Neural cell (in vitro differentiated cells): ENCODE data around the gene ONECUT2. TPM values are rescaled to one million over a fixed set of nuclear protein-coding genes. Genes with fewer than 3 reads are reported as not detected.
A peak's percentile ranks its signal among the peaks of the same experiment; 100 is the strongest.

Experiments used
- H2AFZ ChIP-seq: fragments of 200-600, 300-800 bp; sonication (generic), shearing (Covaris generic); 2 replicates; pipeline ENCODE4 v1.6.0; 2014; ENCODE audit warnings: low read depth, mild to moderate bottlenecking, antibody characterized with exemption, low read length, moderate library complexity
- H3F3A ChIP-seq: fragments of 200-600 bp; shearing (Covaris generic); 2 replicates; pipeline ENCODE4 v1.6.1; 2016; ENCODE audit warnings: mild to moderate bottlenecking, moderate library complexity, mixed read lengths, antibody characterized with exemption, low read length; ENCODE audit not compliant: insufficient read depth, poor library complexity, severe bottlenecking
- H3K27ac ChIP-seq: fragments of 200-600, 300-800 bp; sonication (generic), shearing (Covaris generic); 2 replicates; pipeline ENCODE4 v1.5.1; 2014; ENCODE audit warnings: mild to moderate bottlenecking, low read length, moderate library complexity
- H3K27me3 ChIP-seq: fragments of 300-800, 200-600 bp; sonication (generic), shearing (Covaris generic); 2 replicates; pipeline ENCODE4 v1.6.0; 2014; ENCODE audit warnings: mild to moderate bottlenecking, low read depth, low read length, moderate library complexity; ENCODE audit not compliant: insufficient read depth
- H3K36me3 ChIP-seq: fragments of 300-800, 200-600 bp; sonication (generic), shearing (Covaris generic); 2 replicates; pipeline ENCODE4 v1.5.1; 2014; ENCODE audit warnings: mild to moderate bottlenecking, antibody characterized with exemption, low read length, moderate library complexity; ENCODE audit not compliant: insufficient read depth
- H3K4me2 ChIP-seq: fragments of 300-800, 200-600 bp; sonication (generic), shearing (Covaris generic); 2 replicates; pipeline ENCODE4 v1.6.0; 2014; ENCODE audit warnings: mild to moderate bottlenecking, low read length
- H3K4me3 ChIP-seq: fragments of 300-800, 200-600 bp; sonication (generic), shearing (Covaris generic); 2 replicates; pipeline ENCODE4 v1.5.1; 2014; ENCODE audit warnings: mild to moderate bottlenecking, low read length, moderate library complexity
- H3K79me2 ChIP-seq: fragments of 200-600 bp; shearing (Covaris generic); replicated peaks from 2 replicates; pipeline ENCODE4 v1.6.0; 2014; ENCODE audit warnings: mild to moderate bottlenecking, low read length, moderate library complexity; ENCODE audit not compliant: insufficient read depth
- H3K9ac ChIP-seq: fragments of 300-800, 200-600 bp; sonication (generic), shearing (Covaris generic); 2 replicates; pipeline ENCODE4 v1.6.1; 2016; ENCODE audit warnings: mild to moderate bottlenecking, low read length, mixed read lengths
- H3K9me2 ChIP-seq: fragments of 200-600 bp; shearing (Covaris generic); 2 replicates; pipeline ENCODE4 v1.6.1; 2016; ENCODE audit warnings: mild to moderate bottlenecking, low read length, mixed read lengths; ENCODE audit not compliant: insufficient read depth
- H3K9me3 ChIP-seq: fragments of 200-600, 300-800 bp; sonication (generic), shearing (Covaris generic); 2 replicates; pipeline ENCODE4 v1.6.1; 2016; ENCODE audit warnings: mild to moderate bottlenecking, mixed run types, low read length, moderate library complexity, mixed read lengths
- H4K20me1 ChIP-seq: fragments of 200-600 bp; shearing (Covaris generic); 2 replicates; pipeline ENCODE4 v1.6.1; 2016; ENCODE audit warnings: mild to moderate bottlenecking, mixed run types; ENCODE audit not compliant: insufficient read depth
- EP300 ChIP-seq: fragments of 450-650 bp; conservative IDR thresholded peaks from 2 replicates; pipeline ENCODE4 v1.6.1; 2014; ENCODE audit warnings: antibody characterized with exemption, mild to moderate bottlenecking, moderate library complexity; ENCODE audit not compliant: poor library complexity, severe bottlenecking
- EZH2 ChIP-seq: fragments of 200-600, 300-800 bp; shearing (Covaris generic), sonication (generic); IDR thresholded peaks from 2 replicates; pipeline ENCODE4 v1.6.1; 2014; ENCODE audit warnings: antibody characterized with exemption, low read length, borderline replicate concordance, mild to moderate bottlenecking; ENCODE audit not compliant: insufficient read depth, poor library complexity, severe bottlenecking
- MXI1 ChIP-seq: fragments of 450-650 bp; conservative IDR thresholded peaks from 2 replicates; pipeline ENCODE4 v1.6.1; 2014; ENCODE audit warnings: antibody characterized with exemption, mild to moderate bottlenecking; ENCODE audit not compliant: poor library complexity, severe bottlenecking
- POLR2AphosphoS5 ChIP-seq: IDR thresholded peaks from 2 replicates; pipeline ENCODE4 v1.6.1; 2012
- RAD21 ChIP-seq: fragments of 450-650 bp; conservative IDR thresholded peaks from 2 replicates; pipeline ENCODE4 v1.6.1; 2014; ENCODE audit warnings: antibody characterized with exemption, mild to moderate bottlenecking, moderate library complexity
- SMC3 ChIP-seq: fragments of 450-650 bp; conservative IDR thresholded peaks from 2 replicates; pipeline ENCODE4 v1.6.1; 2014; ENCODE audit warnings: antibody characterized with exemption, mild to moderate bottlenecking, moderate library complexity; ENCODE audit not compliant: poor library complexity
- TAF1 ChIP-seq: IDR thresholded peaks from 2 replicates; pipeline ENCODE4 v1.6.1; 2012; ENCODE audit warnings: low read depth
- polyA plus RNA-seq: library from polyadenylated mRNA; depleted of rRNA; stranded (reverse); fragments of >200 nt; gene quantifications from 2 replicates; pipeline ENCODE4 v1.2.3, GENCODE V29; 2014
- TF ChIP-seq, protein P1 (sequence below): fragments of 450-650 bp; IDR thresholded peaks from 2 replicates; pipeline ENCODE4 v1.5.1; 2014; ENCODE audit warnings: antibody characterized with exemption, mild to moderate bottlenecking, moderate library complexity; ENCODE audit not compliant: poor library complexity, severe bottlenecking

Gene ONECUT2
- polyA plus RNA-seq, 1 donor from 2014 or later = 4.3 TPM

DNA sequence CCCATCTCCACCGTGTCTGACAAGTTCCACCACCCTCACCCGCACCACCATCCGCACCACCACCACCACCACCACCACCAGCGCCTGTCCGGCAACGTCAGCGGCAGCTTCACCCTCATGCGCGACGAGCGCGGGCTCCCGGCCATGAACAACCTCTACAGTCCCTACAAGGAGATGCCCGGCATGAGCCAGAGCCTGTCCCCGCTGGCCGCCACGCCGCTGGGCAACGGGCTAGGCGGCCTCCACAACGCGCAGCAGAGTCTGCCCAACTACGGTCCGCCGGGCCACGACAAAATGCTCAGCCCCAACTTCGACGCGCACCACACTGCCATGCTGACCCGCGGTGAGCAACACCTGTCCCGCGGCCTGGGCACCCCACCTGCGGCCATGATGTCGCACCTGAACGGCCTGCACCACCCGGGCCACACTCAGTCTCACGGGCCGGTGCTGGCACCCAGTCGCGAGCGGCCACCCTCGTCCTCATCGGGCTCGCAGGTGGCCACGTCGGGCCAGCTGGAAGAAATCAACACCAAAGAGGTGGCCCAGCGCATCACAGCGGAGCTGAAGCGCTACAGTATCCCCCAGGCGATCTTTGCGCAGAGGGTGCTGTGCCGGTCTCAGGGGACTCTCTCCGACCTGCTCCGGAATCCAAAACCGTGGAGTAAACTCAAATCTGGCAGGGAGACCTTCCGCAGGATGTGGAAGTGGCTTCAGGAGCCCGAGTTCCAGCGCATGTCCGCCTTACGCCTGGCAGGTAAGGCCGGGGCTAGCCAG lies 1.2 kb downstream of the ONECUT2 start:
- Histone ChIP-seq H3K27me3 (peaks cover 76% of the 10 kb centered on the region), H3K9me3 (no peaks in the 10 kb centered on the region), H3K4me3 (peak overlapping the region; percentile 81), H3K9me2 (no peaks in the 10 kb centered on the region), H3K79me2 (peaks cover 1% of the 10 kb centered on the region), H3K4me2 (peak overlapping the region; percentile 92), H3K9ac (peak overlapping the region; percentile 95), H2AFZ (no peak overlapping the region), H3K36me3 (no peaks in the 10 kb centered on the region), H3F3A (peaks cover 4% of the 10 kb centered on the region), H4K20me1 (peaks cover 10% of the 10 kb centered on the region), H3K27ac (peak overlapping the region; percentile 86)
- TF ChIP-seq POLR2AphosphoS5 = peak; percentile 0
- TF ChIP-seq EZH2 = no peak

DNA sequence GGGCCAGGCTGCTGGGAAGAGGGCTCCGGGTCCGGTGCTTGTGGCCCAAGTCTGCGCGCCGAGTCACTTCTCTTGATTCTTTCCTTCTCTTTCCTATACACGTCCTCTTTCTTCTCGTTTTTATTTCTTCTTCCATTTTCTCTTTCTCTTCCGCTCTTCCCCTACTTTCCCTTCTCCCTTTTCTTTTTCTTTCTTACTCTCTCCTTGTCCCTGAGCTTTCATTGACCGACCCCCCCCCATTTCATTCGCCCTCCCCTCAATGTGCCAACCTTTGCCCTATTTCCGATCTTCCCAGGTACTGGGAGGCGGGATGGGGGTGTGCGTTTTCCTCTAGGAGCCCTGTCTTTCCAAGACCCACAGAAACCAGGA lies 1.8 kb downstream of the ONECUT2 start:
- no peaks in the 10 kb centered on the region for H3K9me3 ChIP-seq
- H3K9me2 ChIP-seq = no peaks in the 10 kb centered on the region
- H3F3A ChIP-seq = peaks cover 4% of the 10 kb centered on the region
- peaks cover 10% of the 10 kb centered on the region for H4K20me1 ChIP-seq
- H3K27me3 ChIP-seq = peaks cover 76% of the 10 kb centered on the region
- TF ChIP-seq, protein P1, sequence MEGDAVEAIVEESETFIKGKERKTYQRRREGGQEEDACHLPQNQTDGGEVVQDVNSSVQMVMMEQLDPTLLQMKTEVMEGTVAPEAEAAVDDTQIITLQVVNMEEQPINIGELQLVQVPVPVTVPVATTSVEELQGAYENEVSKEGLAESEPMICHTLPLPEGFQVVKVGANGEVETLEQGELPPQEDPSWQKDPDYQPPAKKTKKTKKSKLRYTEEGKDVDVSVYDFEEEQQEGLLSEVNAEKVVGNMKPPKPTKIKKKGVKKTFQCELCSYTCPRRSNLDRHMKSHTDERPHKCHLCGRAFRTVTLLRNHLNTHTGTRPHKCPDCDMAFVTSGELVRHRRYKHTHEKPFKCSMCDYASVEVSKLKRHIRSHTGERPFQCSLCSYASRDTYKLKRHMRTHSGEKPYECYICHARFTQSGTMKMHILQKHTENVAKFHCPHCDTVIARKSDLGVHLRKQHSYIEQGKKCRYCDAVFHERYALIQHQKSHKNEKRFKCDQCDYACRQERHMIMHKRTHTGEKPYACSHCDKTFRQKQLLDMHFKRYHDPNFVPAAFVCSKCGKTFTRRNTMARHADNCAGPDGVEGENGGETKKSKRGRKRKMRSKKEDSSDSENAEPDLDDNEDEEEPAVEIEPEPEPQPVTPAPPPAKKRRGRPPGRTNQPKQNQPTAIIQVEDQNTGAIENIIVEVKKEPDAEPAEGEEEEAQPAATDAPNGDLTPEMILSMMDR = no peak
- peaks cover 7% of the 10 kb centered on the region for H3K79me2 ChIP-seq
- H3K4me2 ChIP-seq = peak overlapping the region; percentile 92
- H3K27ac ChIP-seq = peak overlapping the region; percentile 86
- peak overlapping the region; percentile 95 for H3K9ac ChIP-seq
- H3K36me3 ChIP-seq = no peaks in the 10 kb centered on the region
- H3K4me3 ChIP-seq = peak overlapping the region; percentile 81
- peak overlapping the region; percentile 59 for H2AFZ ChIP-seq

DNA sequence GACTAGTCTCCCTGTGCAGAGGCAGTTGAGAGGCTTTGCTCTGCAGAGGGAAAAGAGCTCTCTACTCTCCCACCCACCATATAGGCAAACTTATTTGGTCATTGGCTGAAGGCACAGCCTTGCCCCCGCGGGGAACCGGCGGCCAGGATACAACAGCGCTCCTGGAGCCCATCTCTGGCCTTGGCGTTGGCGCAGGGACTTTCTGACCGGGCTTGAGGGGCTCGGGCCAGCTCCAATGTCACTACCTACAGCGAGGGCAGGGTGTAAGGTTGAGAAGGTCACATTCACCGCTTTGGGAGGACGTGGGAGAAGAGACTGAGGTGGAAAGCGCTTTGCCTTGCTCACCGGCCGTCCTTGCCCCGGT lies 2.2 kb downstream of the ONECUT2 start:
- peaks cover 10% of the 10 kb centered on the region for H4K20me1 ChIP-seq
- H3K4me3 ChIP-seq = peak overlapping the region; percentile 81
- TF ChIP-seq EZH2 = no peak
- no peak for TF ChIP-seq POLR2AphosphoS5
- peaks cover 11% of the 10 kb centered on the region for H3K79me2 ChIP-seq
- H3K9me3 ChIP-seq = no peaks in the 10 kb centered on the region
- peak overlapping the region; percentile 92 for H3K4me2 ChIP-seq
- H3K27ac ChIP-seq = peak overlapping the region; percentile 86
- peaks cover 4% of the 10 kb centered on the region for H3F3A ChIP-seq
- no peaks in the 10 kb centered on the region for H3K36me3 ChIP-seq
- peaks cover 76% of the 10 kb centered on the region for H3K27me3 ChIP-seq
- H2AFZ ChIP-seq = peak overlapping the region; percentile 59
- peak overlapping the region; percentile 95 for H3K9ac ChIP-seq
- H3K9me2 ChIP-seq = no peaks in the 10 kb centered on the region

DNA sequence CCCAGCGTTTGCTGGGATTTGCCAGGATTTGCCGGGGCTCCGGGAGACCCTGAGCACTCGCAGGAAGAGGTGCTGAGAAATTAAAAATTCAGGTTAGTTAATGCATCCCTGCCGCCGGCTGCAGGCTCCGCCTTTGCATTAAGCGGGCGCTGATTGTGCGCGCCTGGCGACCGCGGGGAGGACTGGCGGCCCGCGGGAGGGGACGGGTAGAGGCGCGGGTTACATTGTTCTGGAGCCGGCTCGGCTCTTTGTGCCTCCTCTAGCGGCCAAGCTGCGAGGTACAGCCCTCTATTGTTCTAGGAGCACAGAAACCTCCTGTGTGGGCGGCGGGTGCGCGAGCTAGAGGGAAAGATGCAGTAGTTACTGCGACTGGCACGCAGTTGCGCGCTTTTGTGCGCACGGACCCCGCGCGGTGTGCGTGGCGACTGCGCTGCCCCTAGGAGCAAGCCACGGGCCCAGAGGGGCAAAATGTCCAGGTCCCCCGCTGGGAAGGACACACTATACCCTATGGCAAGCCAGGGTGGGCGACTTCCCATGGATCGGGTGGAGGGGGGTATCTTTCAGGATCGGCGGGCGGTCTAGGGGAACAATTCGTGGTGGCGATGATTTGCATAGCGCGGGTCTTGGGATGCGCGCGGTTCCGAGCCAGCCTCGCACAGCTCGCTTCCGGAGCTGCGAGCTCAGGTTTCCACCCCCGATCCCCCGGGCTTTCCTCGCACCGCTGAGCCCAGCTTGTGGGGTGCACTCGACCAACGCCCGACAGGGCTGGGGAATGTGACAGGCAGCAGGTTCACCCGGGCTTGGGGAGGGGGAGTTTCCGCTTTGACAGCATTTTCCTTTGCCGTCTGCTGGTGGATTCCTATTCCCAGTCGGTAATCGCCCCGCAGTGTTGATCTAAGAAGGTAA lies 2.8 kb downstream of the ONECUT2 start:
- Histone ChIP-seq H2AFZ (peak overlapping the region; percentile 65), H3K9ac (peak overlapping the region; percentile 95), H4K20me1 (peaks cover 10% of the 10 kb centered on the region)
- peak; percentile 75 for TF ChIP-seq TAF1
- peak; percentile 78 for TF ChIP-seq RAD21
- TF ChIP-seq EZH2 = no peak
- peak; percentile 45 for TF ChIP-seq EP300
- TF ChIP-seq, protein P1 = peak; percentile 93
- peak; percentile 86 for TF ChIP-seq SMC3
- TF ChIP-seq MXI1 = no peak

More for the DNA sequence above, 2.8 kb downstream of the ONECUT2 start:
- Histone ChIP-seq H3F3A (peaks cover 4% of the 10 kb centered on the region), H3K36me3 (no peaks in the 10 kb centered on the region), H3K9me3 (no peaks in the 10 kb centered on the region), H3K79me2 (peaks cover 11% of the 10 kb centered on the region), H3K4me2 (peak overlapping the region; percentile 92), H3K27ac (peak overlapping the region; percentile 86), H3K4me3 (peak overlapping the region; percentile 81), H3K27me3 (peaks cover 76% of the 10 kb centered on the region), H3K9me2 (no peaks in the 10 kb centered on the region)
